Ovary (tissue), 9 donors: ENCODE data around the gene GNAI2. TPM values are rescaled to one million over a fixed set of nuclear protein-coding genes. Genes with fewer than 3 reads are reported as not detected.
"Not testable (repeated sequence)": the region's sequence is repeated elsewhere in the genome, so short reads cannot be mapped to it uniquely, and the experiment has no call there.

Source experiments
- DNase-seq, 5 donors: peaks; one replicate each; pipeline ENCODE4 v3.0.0-alpha.2; 2019 to 2020
- H3K27ac ChIP-seq, 2 donors: fragments of 200-600 bp; one replicate each; pipeline versions ENCODE4 v1.5.1 to v1.8.0; 2019 to 2022
- H3K27me3 ChIP-seq: fragments of 200-600 bp; one replicate; pipeline ENCODE4 v1.8.0; 2022
- H3K36me3 ChIP-seq: fragments of 200-600 bp; sonication (generic); one replicate; pipeline ENCODE4 v1.5.1; 2019
- H3K4me1 ChIP-seq: one replicate; pipeline ENCODE4 v1.8.1; 2013; ENCODE audit warnings: mild to moderate bottlenecking, moderate library complexity; ENCODE audit not compliant: insufficient read depth
- H3K4me3 ChIP-seq: fragments of 200-600 bp; sonication (generic); one replicate; pipeline ENCODE4 v1.5.1; 2017
- H3K9me3 ChIP-seq, 2 donors: fragments of 200-600 bp in 1 of 2; sonication (generic) in 1 of 2; one replicate each; pipeline versions ENCODE4 v1.5.1 to v1.8.1; 2013 to 2019; ENCODE audit warnings: mild to moderate bottlenecking in 1 of 2, moderate library complexity in 1 of 2
- CTCF ChIP-seq, 3 donors: fragments of 450-650 bp in 2 of 3; fragments of 200-600 bp in 1 of 3; IDR thresholded peaks; one replicate each; pipeline versions ENCODE4 v1.5.1 to v1.8.0; 2016 to 2022; ENCODE audit warnings: antibody characterized with exemption in 3 of 3, mild to moderate bottlenecking in 1 of 3
- EP300 ChIP-seq: sonication (generic); formaldehyde crosslinking; IDR thresholded peaks from one replicate; pipeline ENCODE4 v1.6.1; 2017; ENCODE audit warnings: antibody characterized with exemption
- POLR2A ChIP-seq: fragments of 450-650 bp; IDR thresholded peaks from one replicate; pipeline ENCODE4 v1.6.1; 2017; ENCODE audit warnings: antibody characterized with exemption, mild to moderate bottlenecking, moderate library complexity
- WGBS, 3 donors: extraction: QIAGEN DNeasy Blood & Tissue Kit in 1 of 3; methylation state at CpG; one replicate each; pipeline versions ENCODE4 v1.1.5 to v1.1.7; 2013 to 2017; 5-methylcytosine and 5-hydroxymethylcytosine counted together
- intact Hi-C, 4 donors: fragments of 100-400 bp; cut with DNase I; formaldehyde crosslinking; loops; one replicate each; pipeline versions ENCODE4 v1.11.0 to v1.15.1; 2022 to 2023
- polyA plus RNA-seq, 2 donors: library from polyadenylated mRNA; stranded (reverse); fragments of 200-250 nt in 1 of 2; fragments of 350-450 nt in 1 of 2; fragmentation: Illumina TruSeq in 1 of 2; extraction: RNeasy Lipid Tissue Mini Kit (QIAGEN cat#74804) in 1 of 2; gene quantifications; one replicate each; pipeline ENCODE4 v1.2.3, GENCODE V29; 2013 to 2014
- total RNA-seq, 7 donors: library from RNA; depleted of rRNA in 2 of 7; stranded (reverse); fragments of >200 nt in 2 of 7; fragmentation: NEBNext Ultra II Directional in 3 of 7; extraction: Animal tissue kit (Norgen Biotek cat#: 25700) in 3 of 7; gene quantifications; one replicate each; pipeline versions ENCODE4 v1.1.0 to v1.2.4, GENCODE V29; 2016 to 2023
- donor health status: DM: no; HTN: no; CAD: no; lungs with moderate emphysema.
- donor health status: DM: no; HTN: no; CAD: no.
- donor health status: Bipolar disorder and iron deficiency.
- donor health status: DM: yes; HTN: yes; CAD: no.
- donor health status: DM: no; HTN: no; CAD: no.
- donor health status: DM: yes; HTN: yes; CAD: no.

The GNAI2 gene
- total and polyA plus RNA-seq, 9 donors, result 72.3 to 309 (median 212) TPM

GRCh38 chr3:50276762-50277101 is 40.7 kb downstream of the GNAI2 start:
- peaks cover 2% of the 10 kb centered on the region for H3K4me1 ChIP-seq
- no peak overlapping the region for H3K27ac ChIP-seq
- DNase-seq, result no peak
- H3K27me3 ChIP-seq, result no peaks in the 10 kb centered on the region
- H3K9me3 ChIP-seq, result no peaks in the 10 kb centered on the region
- no peak overlapping the region for H3K4me3 ChIP-seq
- 87 to 93% (median 87%) methylated on average over 17 of the region's 17 CpGs for WGBS, 3 donors
- intact Hi-C loops, result loop anchor here in 2 of 4 donors (10.0 kb wide), 2 partner anchors 152 to 162 kb away; no protein-coding TSS in a partner anchor
- TF ChIP-seq CTCF (IDR thresholded peaks at IDR 0.05) (no peak), POLR2A (no peak), EP300 (no peak)
- no peaks in the 10 kb centered on the region for H3K36me3 ChIP-seq

- Histone ChIP-seq H3K9me3 (no peaks in the 10 kb centered on the region), H3K36me3 (no peaks in the 10 kb centered on the region), H3K27me3 (no peaks in the 10 kb centered on the region), H3K4me3 (no peak overlapping the region), H3K27ac (no peak overlapping the region), H3K4me1 (no peaks in the 10 kb centered on the region)
- 53 to 70% (median 66%) methylated on average over 4 of the region's 4 CpGs for whole genome bisulfite sequencing, 3 donors
- TF ChIP-seq EP300 (no peak), POLR2A (no peak), CTCF (IDR thresholded peaks at IDR 0.05) (no peak)
- DNase-seq, result no peak
- intact Hi-C loops, result loop anchor here in 2 of 4 donors (10.0 kb wide), 2 partner anchors 154 to 164 kb away; no protein-coding TSS in a partner anchor
Measured at GRCh38 chr3:50278123-50278879, 42.3 kb downstream of the GNAI2 start.

- no peaks in the 10 kb centered on the region for H3K36me3 ChIP-seq
- no peak within 1 kb of the TSS for H3K4me3 ChIP-seq
- H3K4me1 ChIP-seq, result no peaks in the 10 kb centered on the region
- WGBS, 3 donors, result 35 to 55% (median 51%) methylated on average over 2 of the region's 2 CpGs
- H3K27ac ChIP-seq, result no peak within 1 kb of the TSS
- no peaks in the 10 kb centered on the region for H3K27me3 ChIP-seq
- no peaks in the 10 kb centered on the region for H3K9me3 ChIP-seq
- peak in 2 of 5 donors; percentile 21 to 28 for DNase-seq
- TF ChIP-seq EP300 (no peak), CTCF (IDR thresholded peaks at IDR 0.05) (no peak), POLR2A (no peak)
- intact Hi-C loops, result loop anchor here in 2 of 4 donors (10.0 kb wide), 2 partner anchors 154 to 164 kb away; no protein-coding TSS in a partner anchor
Measured at GRCh38 chr3:50278880-50279224, 42.8 kb downstream of the GNAI2 start, which contains the start of gene LSMEM2. Gene LSMEM2, plus strand, starts transcription at chr3:50279087. Its CDS starts 27 bp downstream, at chr3:50279114.

GRCh38 chr3:50279255-50280016 is 43.4 kb downstream of the GNAI2 start:
- Histone ChIP-seq H3K36me3 (no peaks in the 10 kb centered on the region), H3K27me3 (no peaks in the 10 kb centered on the region), H3K4me1 (no peaks in the 10 kb centered on the region), H3K27ac (no peak overlapping the region), H3K4me3 (no peak overlapping the region), H3K9me3 (no peaks in the 10 kb centered on the region)
- intact Hi-C loops, result loop anchor here in 2 of 4 donors (10.0 kb wide), 2 partner anchors 155 to 165 kb away; no protein-coding TSS in a partner anchor
- no peak for DNase-seq
- WGBS, 3 donors, result 87 to 92% (median 90%) methylated on average over 8 of the region's 8 CpGs
- TF ChIP-seq POLR2A (no peak), EP300 (no peak), CTCF (IDR thresholded peaks at IDR 0.05) (no peak)

- not testable (repeated sequence) for H3K27me3 ChIP-seq, DNase-seq, H3K9me3 ChIP-seq, H3K4me1 ChIP-seq, H3K4me3 ChIP-seq, H3K36me3 ChIP-seq, H3K27ac ChIP-seq
- WGBS, 3 donors, result 80 to 84% (median 81%) methylated on average over 6 of the region's 6 CpGs
- intact Hi-C loops, result loop anchor here in 1 of 4 donors (1.0 kb wide), 1 partner anchor 34 kb away; no protein-coding TSS in a partner anchor
Measured at GRCh38 chr3:50284121-50284520, 48.1 kb downstream of the GNAI2 start.
